GM18951 (cell line): Measurements from ENCODE around the gene PHF1.

ENCODE experiments used
- POLR2A ChIP-seq: IDR thresholded peaks from 4 replicates; pipeline ENCODE4 v1.6.1; 2011; ENCODE audit warnings: mild to moderate bottlenecking; ENCODE audit not compliant: insufficient read length, insufficient read depth; ENCODE audit errors: extremely low read depth
- in situ Hi-C: fragments of 300-500 bp; cut with MboI; formaldehyde crosslinking; loops from one replicate; pipeline ENCODE4 v1.12.0; 2022; ENCODE audit warnings: low sequenced_read_pairs, mixed read lengths, inconsistent platforms; ENCODE audit not compliant: unreplicated experiment

Gene PHF1

DNA sequence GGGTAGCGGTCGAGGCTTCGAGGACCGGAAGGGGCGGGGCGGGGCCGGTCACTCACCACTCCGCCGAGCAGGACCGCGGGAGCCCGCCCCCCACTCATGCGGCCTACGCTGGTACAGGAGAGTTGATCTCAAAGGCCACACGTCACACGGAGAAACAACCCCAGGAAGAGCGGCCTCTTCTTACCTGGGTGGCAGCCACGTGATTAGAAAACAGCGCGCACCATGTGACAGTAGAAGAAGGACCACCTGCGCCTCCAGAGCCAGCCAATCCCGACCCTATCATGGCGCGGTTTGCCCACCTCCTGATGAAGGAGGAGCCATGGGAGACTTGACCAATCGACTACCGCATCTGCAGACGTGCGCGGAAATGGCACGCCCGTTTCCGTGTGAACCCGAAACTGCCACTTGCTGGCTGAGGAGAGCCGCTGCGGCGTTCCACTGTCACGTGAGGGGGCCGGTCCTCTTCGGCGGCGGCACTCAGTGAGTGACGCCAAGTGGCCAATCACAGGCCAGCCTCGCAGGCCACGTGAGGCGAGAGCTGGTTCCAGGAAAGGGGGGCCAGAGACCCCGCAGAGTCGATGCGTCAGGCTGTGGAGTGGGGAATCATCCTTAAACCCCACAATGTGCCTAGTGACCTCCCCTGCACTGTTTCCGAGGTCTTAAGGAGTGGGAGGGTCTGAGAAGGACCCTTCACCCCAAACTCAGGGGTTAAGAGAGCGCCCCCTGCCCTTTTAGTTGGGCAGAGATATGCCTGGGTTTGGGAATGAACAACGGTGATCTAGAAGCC lies 7.3 kb downstream of the PHF1 start, which contains the start of gene CUTA:
TSS of gene CUTA (minus strand) at position 205 of the 787 bp plus-strand sequence. CDS start at position 98, 107 bp downstream.
- in situ Hi-C loops = no loop called here
- TF ChIP-seq POLR2A = peak; percentile 64

DNA sequence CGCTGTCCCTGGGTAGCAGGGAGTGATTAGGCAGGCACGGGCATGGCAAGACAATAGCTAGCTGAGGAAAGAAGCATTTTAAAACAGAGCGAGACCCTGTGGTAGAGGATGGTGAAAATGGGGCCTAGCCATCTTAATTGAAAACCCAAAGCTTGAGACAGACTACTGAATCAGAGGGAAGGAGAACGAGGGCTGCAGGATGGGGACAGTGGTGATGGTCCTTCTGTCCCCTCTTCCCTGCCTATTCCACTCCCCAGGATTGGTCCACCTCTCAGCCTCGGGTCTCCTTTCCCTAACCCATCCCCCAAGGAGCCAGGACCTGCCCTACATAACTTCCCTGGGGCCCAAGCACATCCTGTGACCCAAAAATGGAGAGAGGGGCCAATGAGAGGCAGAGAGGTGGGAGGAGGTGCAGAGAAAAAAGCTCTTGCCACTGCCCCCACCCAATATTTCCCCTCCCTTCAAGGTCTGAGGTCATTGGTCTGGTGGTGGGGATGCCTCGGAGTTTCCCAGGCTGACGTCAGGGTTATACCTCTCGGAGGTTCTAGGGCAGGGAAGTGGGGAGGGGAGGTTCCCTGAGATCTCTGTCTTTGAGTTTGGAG lies 8.0 kb downstream of the PHF1 start:
- in situ Hi-C loops = no loop called here
- TF ChIP-seq POLR2A = no peak

DNA sequence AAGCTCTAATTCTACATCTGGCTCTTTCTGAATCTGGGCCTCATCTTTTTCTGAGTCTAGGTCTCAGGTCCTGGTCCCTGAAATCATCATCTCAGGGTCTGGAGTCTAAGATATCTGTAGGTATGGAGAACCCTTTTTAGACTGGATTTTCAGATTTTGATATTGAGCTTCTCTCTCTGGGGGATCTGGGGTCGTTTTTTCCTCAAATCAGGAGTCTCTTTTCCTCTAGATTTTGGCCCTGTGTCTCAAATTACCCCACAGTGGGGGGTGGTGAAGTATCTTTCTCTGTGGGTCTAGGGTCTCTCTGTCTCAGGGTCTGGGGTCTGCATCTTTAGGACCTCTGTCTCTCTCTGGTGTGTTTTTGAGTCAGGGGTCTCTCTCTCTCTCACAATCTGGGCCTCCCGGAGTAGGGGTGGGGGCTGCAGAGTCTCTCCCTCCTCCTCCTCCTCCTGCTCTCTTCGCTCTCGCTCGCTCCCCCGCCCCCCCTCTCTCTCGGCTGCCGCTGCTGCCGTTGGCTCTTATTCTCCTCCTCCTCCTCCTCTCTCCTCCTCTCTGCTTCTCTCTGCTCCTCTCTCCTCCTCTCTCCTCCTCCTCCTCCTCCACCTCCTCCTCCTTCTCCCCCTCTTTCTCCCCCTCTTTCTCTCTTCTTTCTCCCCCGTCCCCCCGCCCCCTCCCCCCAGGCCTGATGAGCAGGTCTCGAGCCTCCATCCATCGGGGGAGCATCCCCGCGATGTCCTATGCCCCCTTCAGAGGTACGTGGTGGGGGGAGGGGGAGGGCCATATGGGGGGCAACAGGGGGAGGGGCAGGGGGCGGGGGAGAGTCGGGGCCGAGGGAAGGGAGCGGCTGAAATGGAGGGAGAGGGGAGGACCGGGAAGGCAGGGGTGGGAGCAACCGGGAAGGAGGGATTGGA lies 9.0 kb downstream of the PHF1 start, which contains the start of gene SYNGAP1:
TSS of gene SYNGAP1 (plus strand) at position 486 of the 911 bp plus-strand sequence. CDS start at position 686, 200 bp downstream.
- TF ChIP-seq POLR2A = no peak
- in situ Hi-C loops = no loop called here

DNA sequence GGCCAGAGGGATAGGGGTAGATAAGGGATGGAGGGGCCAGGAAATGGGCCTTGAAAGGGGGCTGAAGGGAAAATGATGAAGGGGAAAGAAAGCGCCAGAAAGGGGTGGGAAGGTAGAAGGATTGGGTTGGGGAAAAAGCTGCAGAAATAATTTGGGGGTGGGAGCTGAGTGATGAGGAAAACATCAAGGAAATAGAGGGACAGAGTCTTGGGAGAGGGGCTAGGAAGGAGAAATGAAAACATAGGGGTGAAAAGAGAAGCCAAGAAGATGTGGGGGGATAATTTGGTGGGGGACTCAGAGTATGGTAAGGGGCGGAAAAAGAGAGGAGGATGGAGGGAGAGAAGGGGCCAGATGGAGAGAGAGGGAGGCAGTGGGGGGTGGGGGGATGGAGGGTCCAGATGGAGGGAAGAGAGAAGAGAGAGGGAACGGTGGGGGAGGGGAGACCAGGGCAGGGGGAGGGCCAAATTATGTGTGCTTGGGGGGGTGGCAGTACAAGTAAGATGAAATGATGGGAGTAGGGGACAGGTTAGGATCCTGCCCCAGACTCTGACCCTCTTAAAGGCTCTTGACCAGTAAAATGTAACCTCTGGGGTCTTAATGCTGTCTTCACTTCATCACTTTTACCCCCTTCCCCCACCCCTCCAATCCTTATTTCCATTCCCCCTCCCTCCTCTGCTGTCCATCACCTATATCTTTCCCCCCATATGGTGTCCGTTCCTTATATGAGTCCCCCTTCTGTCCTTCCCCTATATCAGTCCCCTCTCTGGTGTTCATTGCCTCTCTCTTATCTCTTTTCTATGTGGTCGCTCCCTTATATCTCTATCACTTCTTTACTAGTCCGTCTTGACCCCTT lies 9.9 kb downstream of the PHF1 start:
- no peak for TF ChIP-seq POLR2A
- in situ Hi-C loops = no loop called here

DNA sequence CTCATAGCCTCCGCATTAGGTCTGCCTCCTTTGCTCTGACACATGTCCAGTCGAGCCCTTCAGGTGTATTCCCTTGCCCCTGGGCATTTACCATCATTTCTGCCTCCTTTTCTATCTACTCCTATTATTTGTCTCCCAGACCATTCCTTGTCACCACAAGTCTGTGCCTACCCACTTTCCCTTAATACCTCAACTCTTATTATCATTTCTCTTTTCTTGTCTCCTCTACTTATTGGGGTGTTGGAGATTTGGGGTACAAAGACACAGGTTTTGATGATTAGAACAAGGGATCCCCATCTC lies 10.5 kb downstream of the PHF1 start:
- no peak for TF ChIP-seq POLR2A
- in situ Hi-C loops = no loop called here

DNA sequence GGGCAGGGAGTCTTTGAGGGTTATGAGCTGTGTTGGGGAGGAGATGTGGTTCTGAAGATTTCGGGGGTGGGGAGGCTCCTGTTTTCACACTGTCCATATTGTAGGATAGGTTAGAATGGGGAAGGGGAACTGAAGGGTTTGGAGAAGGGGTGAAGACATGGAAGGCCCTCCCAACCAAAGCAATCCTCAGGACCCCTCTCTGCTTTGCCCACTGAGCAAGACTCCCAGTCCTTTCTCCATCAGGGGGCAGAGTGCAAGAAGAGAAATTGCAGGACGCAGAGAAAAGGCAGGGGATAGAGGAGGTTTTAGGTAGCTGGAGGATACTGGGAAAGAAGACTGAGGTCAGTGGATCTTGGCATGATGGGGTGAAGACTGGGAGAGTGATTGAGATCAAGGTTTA lies 13.0 kb downstream of the PHF1 start:
- in situ Hi-C loops = no loop called here
- no peak for TF ChIP-seq POLR2A

DNA sequence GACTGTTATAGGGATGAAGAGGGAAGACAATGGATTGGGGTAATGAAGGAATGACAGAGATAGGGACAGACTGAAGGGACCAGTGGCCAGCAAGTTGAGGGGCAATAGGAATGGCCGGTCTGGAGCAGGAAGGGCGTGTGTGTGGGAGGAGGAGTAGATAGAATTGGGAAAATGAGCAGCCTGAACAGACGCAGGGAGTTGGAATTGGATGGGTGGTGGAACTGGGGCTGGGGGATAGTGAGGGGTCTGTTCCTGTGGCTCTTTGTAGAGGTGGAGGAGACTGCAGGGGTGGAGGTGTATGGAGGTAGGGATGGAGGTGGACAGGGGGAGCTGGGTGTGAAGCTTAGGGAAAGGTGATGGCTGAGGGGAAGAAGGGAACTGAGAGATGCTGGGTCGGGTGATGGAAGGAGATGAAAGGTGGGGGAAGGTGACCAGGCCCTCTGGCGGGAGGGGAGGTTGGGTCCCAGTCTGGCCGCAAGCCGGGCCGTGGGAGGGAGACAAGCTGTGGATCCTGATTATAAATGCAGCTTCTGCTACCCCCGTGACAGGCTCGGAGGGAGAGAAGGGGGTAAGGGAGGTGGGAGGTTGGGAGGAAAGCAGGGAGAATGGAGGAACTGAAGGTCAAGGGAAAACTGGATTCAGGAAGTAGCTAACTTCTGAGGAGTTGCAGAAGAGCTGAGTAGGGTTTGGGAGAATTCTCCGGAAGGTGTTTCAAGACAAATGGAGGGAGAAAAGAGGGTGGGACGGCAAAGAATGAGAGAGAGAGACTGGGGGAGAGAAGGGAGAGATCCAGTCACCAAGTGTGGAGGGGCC lies 14.2 kb downstream of the PHF1 start:
- in situ Hi-C loops = no loop called here
- TF ChIP-seq POLR2A = no peak

DNA sequence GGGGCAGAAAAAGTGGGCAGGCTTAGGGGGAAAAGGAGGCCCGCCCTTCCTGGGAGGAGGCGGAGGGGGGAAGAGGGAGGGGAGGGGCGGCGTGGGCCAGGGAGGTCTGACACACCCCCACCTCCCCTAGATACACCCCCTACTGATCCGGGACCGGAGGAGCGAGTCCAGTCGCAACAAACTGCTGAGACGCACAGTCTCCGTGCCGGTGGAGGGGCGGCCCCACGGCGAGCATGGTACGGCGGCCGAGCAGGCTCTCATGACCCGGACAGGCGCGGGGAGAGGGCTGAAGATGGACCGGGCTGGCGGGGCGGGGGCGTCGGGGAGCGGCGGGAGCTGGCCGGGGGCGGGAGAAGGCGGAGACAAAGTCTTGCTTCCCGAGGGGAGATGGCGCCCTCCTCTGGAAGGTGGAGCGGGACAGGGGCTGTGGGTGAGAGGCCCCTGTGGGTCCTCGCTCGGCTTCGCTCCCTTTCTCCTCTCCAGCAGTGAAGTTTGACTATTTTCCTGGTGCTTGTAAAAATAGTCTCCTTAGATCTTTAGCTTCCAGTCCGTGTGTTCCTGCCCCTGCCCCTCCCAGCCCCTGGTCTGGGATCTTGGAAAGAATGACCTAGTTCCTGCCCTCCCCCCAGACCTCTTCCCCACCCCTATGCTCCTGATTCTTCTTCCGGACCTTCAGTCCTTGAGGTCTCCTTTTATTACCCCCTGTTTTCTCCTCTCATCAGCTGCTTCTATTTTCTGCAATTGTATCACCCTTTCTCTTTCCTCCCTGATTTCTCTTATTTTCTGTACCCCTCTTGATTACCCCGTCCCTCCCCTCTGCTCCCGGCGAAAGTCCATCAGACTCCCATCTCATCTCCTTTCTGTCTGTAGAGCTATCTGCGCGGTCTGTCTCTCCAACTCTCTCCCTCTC lies 15.1 kb downstream of the PHF1 start:
- in situ Hi-C loops = no loop called here
- TF ChIP-seq POLR2A = peak; percentile 74

DNA sequence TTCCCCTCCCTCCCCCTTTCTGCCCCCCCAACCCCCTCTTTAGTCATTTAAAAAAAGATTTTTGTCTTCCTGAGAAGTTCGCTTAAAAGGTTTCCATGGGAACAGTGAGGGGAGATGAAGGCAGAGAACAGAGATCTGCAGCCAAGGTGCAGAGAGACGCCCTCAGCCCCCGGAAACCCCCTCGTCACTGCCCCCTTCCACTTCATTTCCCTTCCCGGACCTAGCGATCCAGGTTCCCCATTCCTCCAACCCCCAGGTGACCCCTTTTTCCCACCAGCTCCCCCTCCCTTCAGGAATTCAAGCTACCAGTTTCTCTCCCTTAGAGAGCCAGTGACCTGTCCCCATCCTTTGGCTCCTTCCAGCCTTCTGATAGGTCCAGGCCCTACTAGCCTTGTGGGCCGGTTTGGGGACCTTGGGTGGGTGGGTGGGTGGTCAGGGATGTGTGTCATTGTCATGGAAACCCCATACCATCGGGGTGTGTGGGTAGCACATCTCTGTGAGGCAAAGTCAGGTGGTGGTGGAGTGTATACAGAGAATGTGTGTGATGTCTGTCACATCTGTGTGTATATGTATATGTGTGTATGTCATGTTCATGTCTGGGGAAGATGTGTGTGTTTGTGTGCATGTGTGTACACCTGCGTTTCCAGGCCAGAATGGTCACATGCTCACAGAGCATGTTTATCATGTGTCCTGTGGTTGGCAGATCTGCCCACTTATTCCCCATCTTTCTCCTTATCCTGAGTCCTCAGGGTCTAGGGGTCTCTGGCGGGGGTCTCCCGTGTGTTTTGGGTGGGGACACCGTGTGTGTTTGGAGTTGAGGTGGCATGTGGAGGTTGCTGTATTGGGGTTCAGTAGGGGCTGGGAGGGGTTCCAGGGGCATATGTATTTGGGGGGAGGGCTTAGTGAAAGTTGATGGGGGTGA lies 16.0 kb downstream of the PHF1 start:
- in situ Hi-C loops = no loop called here

DNA sequence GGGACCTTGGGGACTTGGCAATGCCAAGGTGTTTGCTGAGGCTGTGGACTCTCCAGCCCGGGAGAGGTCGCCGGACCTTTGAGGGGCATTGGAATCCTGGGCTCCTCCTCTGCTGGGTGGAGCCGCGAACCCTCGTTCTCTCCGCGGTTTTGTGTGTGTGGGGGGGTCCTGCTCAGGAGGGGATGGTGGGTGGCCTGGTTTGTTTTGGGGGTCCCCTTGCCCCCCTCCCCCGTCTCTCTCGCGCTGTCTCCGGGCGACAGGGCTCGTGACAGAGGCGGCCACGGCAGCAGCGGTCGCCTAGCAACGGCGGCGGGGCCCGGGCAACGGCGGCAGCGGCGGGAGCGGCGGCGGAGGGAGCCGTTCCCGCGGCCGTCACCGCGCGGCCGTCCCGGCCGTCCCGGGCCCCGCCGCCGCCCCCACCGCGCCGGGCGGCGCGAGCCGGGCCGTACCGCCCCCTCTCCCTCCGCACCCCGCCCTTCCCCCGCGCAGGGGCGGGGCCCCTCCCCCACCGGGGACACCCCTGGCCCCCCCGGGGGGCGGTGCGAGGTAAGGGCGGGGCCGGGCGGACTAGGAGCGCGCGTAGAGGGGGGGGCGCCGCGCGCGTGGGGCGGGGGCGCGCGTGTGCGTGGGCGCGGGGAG lies 16.9 kb downstream of the PHF1 start:
- in situ Hi-C loops = no loop called here

More for the DNA sequence above, 16.0 kb downstream of the PHF1 start:
- TF ChIP-seq POLR2A = no peak

More for the DNA sequence above, 16.9 kb downstream of the PHF1 start:
- TF ChIP-seq POLR2A = no peak
